ENCODE measurements around the gene CSK. TPM values are rescaled to one million over a fixed set of nuclear protein-coding genes. Genes with fewer than 3 reads are reported as not detected.

CSK gene
- polyA plus RNA-seq, 2 of the 4 experiments (the other 2 are of a cell fraction), result 17.8 to 63.0 TPM

DNA sequence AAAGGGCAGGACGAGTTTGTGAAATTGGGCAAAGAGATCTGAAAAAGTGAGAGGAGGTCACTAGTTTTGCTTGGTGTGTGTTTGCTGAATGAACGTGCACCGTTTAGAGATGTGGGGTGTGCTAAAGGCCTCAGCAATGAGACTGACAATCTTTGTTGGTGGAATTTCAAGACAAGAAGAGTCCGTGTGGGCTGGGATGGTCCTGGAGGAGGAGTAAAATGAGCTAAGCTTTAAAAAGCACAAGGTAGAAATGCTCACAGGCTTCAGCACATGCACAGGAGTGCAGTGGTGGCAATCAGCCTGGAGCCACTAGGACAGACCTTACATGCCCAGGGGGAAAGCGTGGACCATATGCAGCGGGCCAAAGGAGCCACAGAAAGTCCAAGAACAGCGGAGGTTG is 43.1 kb downstream of the CSK start:
- ATAC-seq (peak; percentile 15 to 29; a peak in 4 of 6 replicates), DNase-seq (ENCODE audit: low read depth in 1 of 2, low spot score in 1 of 2) (no peak), FAIRE-seq (no peak)
- peaks cover 7% of the 10 kb centered on the region; the same call in 1 of the 3 replicates for H3K4me1 ChIP-seq
- H3K9me3 ChIP-seq, result no peaks in the 10 kb centered on the region
- H3K27ac ChIP-seq, result no peak overlapping the region
- H3K4me3 ChIP-seq, result no peak overlapping the region
- POLR2A ChIA-PET, result no interaction called here
- no peak overlapping the region for H3K4me2 ChIP-seq
- WGBS (ENCODE audit: missing lambda C conversion rate), result 7% methylated on average over 7 of the region's 7 CpGs
- CTCF ChIA-PET, result interaction anchor here (0.9 to 66.7 kb wide), 5 partner anchors 9 to 34 kb away, joined by 3 to 1908 read pairs (median 10); partner anchors contain the start of genes CSK, LMAN1L and ULK3
- TF ChIP-seq NR3C1 (IDR thresholded peaks at IDR 0.05) (no peak), NFE2L2 (conservative IDR thresholded peaks at IDR 0.05; ENCODE audit: low read length) (no peak), FOSB (CRISPR knock-in tag; IDR thresholded peaks at IDR 0.05) (no peak), EHMT2 (IDR thresholded peaks at IDR 0.05; ENCODE audit: low read depth) (no peak), CBX2 (IDR thresholded peaks at IDR 0.05; ENCODE audit: borderline replicate concordance, low read depth) (no peak), SMC3 (IDR thresholded peaks at IDR 0.05) (no peak), HOXB13 (CRISPR knock-in tag; IDR thresholded peaks at IDR 0.05; ENCODE audit: low read depth) (no peak)

DNA sequence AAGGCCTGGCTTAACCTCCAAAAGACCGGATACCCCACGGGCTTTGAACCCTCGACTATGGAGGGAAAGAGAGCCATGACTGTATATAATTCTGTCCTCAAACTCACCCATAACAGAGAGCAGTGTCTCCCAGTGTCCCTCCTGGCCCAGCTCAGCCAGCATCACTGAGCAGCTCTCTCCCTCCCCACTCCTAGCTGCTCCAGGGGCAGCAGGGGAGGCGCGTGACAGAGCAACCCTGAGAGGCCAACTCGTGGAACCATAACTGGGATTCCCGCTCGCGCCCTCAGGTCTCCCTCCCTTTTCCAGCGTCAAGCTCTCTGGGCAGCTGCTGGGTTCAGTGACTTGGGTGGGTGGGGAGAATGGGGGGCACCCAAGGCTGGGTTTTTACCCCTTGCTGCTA is 44.0 kb downstream of the CSK start:
- TF ChIP-seq MAFK (IDR thresholded peaks at IDR 0.05; ENCODE audit: partially characterized antibody) (no peak), EHMT2 (IDR thresholded peaks at IDR 0.05; ENCODE audit: low read depth) (no peak), JUN (IDR thresholded peaks at IDR 0.05) (no peak), SMC3 (IDR thresholded peaks at IDR 0.05) (no peak), PHF8 (IDR thresholded peaks at IDR 0.05; ENCODE audit: borderline replicate concordance, low read depth) (no peak), NR3C1 (IDR thresholded peaks at IDR 0.05) (no peak), POLR2A (IDR thresholded peaks at IDR 0.05; ENCODE audit: low read length) (no peak), ZFP36 (IDR thresholded peaks at IDR 0.05; ENCODE audit: borderline replicate concordance, partially characterized antibody) (no peak), HOXB5 (CRISPR knock-in tag; IDR thresholded peaks at IDR 0.05) (no peak), RNF2 (IDR thresholded peaks at IDR 0.05; ENCODE audit: borderline replicate concordance, low read depth) (no peak), RFX5 (IDR thresholded peaks at IDR 0.05) (no peak), CHD2 (IDR thresholded peaks at IDR 0.05; ENCODE audit: low read length, partially characterized antibody) (no peak), GATA3 (IDR thresholded peaks at IDR 0.05; ENCODE audit: borderline replicate concordance) (no peak), CHD4 (IDR thresholded peaks at IDR 0.05; ENCODE audit: borderline replicate concordance) (no peak), CBX2 (IDR thresholded peaks at IDR 0.05; ENCODE audit: borderline replicate concordance, low read depth) (no peak), TFCP2L1 (CRISPR knock-in tag; IDR thresholded peaks at IDR 0.05) (no peak)
- TF ChIP-seq, protein P1, sequence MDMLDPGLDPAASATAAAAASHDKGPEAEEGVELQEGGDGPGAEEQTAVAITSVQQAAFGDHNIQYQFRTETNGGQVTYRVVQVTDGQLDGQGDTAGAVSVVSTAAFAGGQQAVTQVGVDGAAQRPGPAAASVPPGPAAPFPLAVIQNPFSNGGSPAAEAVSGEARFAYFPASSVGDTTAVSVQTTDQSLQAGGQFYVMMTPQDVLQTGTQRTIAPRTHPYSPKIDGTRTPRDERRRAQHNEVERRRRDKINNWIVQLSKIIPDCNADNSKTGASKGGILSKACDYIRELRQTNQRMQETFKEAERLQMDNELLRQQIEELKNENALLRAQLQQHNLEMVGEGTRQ (IDR thresholded peaks at IDR 0.05), result no peak
- ATAC-seq (peak in 1 of 2 experiments; percentile 11; a peak in 3 of 6 replicates), DNase-seq (ENCODE audit: low read depth in 1 of 2, low spot score in 1 of 2) (no peak), FAIRE-seq (no peak)
- ChIA-PET POLR2A (interaction anchor here (0.6 kb wide), 1 partner anchor 13 kb away, joined by 3 read pairs; no protein-coding TSS in a partner anchor), CTCF (interaction anchor here (1.1 to 66.7 kb wide), 5 partner anchors 8 to 35 kb away, joined by 3 to 1908 read pairs (median 10); partner anchors contain the start of genes CSK, LMAN1L and ULK3)
- H3K4me2 ChIP-seq, result no peak overlapping the region
- H3K9me3 ChIP-seq, result no peaks in the 10 kb centered on the region
- H3K27ac ChIP-seq, result no peak overlapping the region
- 33% methylated on average over 10 of the region's 10 CpGs for WGBS (ENCODE audit: missing lambda C conversion rate)
- peaks cover 7% of the 10 kb centered on the region; the same call in 1 of the 3 replicates for H3K4me1 ChIP-seq
- H3K4me3 ChIP-seq, result no peak overlapping the region

DNA sequence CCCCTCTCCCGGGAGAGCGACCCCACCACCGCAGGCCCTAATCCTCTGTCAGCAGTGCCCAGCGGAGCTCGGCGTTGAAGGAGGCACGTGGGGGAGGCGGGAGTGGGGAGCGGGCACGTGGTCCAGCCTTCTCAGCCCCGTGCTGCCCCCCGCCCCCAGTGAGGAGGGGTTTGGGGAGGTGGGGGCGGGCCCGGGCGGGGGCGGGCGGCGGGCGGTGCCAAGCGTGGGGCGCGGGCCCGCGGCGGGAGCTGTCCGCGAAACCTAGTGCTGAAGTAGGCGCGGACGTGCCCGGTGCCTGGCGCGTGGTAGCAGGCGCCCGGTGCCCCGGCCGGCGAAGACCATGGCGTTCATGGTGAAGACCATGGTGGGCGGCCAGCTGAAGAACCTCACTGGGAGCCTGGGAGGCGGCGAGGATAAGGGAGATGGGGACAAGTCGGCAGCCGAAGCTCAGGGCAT is 44.5 kb downstream of the CSK start, which contains the start of gene CPLX3:
TSS of gene CPLX3 (plus strand) at position 264 of the 456 bp plus-strand sequence. CDS start at position 341, 77 bp downstream.
- Histone ChIP-seq H3K4me2 (peak within 1 kb of the TSS; percentile 43; the same call in 2 of the 3 replicates), H3K4me1 (peaks cover 7% of the 10 kb centered on the region; the same call in 1 of the 3 replicates), H3K27ac (no peak within 1 kb of the TSS), H3K4me3 (no peak within 1 kb of the TSS), H3K9me3 (no peaks in the 10 kb centered on the region)
- ATAC-seq, result peak in 1 of 2 experiments; percentile 19; a peak in 1 of 6 replicates
- ChIA-PET POLR2A (no interaction called here), CTCF (interaction anchor here (0.5 to 66.7 kb wide), 6 partner anchors 8 to 447 kb away, joined by 3 to 1908 read pairs (median 8); partner anchors contain the start of genes CSK, LMAN1L and ULK3)
- FAIRE-seq, result no peak
- DNase-seq (ENCODE audit: low read depth in 1 of 2, low spot score in 1 of 2), result no peak
- TF ChIP-seq RARB (CRISPR knock-in tag; IDR thresholded peaks at IDR 0.05), result no peak
- TF ChIP-seq, protein P2, sequence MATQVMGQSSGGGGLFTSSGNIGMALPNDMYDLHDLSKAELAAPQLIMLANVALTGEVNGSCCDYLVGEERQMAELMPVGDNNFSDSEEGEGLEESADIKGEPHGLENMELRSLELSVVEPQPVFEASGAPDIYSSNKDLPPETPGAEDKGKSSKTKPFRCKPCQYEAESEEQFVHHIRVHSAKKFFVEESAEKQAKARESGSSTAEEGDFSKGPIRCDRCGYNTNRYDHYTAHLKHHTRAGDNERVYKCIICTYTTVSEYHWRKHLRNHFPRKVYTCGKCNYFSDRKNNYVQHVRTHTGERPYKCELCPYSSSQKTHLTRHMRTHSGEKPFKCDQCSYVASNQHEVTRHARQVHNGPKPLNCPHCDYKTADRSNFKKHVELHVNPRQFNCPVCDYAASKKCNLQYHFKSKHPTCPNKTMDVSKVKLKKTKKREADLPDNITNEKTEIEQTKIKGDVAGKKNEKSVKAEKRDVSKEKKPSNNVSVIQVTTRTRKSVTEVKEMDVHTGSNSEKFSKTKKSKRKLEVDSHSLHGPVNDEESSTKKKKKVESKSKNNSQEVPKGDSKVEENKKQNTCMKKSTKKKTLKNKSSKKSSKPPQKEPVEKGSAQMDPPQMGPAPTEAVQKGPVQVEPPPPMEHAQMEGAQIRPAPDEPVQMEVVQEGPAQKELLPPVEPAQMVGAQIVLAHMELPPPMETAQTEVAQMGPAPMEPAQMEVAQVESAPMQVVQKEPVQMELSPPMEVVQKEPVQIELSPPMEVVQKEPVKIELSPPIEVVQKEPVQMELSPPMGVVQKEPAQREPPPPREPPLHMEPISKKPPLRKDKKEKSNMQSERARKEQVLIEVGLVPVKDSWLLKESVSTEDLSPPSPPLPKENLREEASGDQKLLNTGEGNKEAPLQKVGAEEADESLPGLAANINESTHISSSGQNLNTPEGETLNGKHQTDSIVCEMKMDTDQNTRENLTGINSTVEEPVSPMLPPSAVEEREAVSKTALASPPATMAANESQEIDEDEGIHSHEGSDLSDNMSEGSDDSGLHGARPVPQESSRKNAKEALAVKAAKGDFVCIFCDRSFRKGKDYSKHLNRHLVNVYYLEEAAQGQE (IDR thresholded peaks at IDR 0.05), result peak; percentile 82
- WGBS (ENCODE audit: missing lambda C conversion rate), result 30% methylated on average over 19 of the region's 44 CpGs
